Small intestine (tissue), 7 donors: ENCODE data around the gene SST. TPM values are rescaled to one million over a fixed set of nuclear protein-coding genes. Genes with fewer than 3 reads are reported as not detected.
"Not testable (repeated sequence)": the region's sequence is repeated elsewhere in the genome, so short reads cannot be mapped to it uniquely, and the experiment has no call there.

Experiments
- DNase-seq, 2 donors: peaks; one replicate each; pipeline versions ENCODE4 v3.0.0 to v3.0.0-alpha.2; 2013
- FAIRE-seq: peaks from 2 replicates; lab custom pipeline; 2012; peaks lifted over from hg19 to GRCh38; lab: Jason Lieb, UNC
- H3K27ac ChIP-seq, 3 donors: one replicate each; pipeline ENCODE4 v1.5.1; 2013; ENCODE audit warnings: low read length in 2 of 3, mild to moderate bottlenecking in 2 of 3, control low read depth in 1 of 3, inconsistent platforms in 1 of 3, low read depth in 1 of 3, moderate library complexity in 1 of 3
- H3K27me3 ChIP-seq, 3 donors: one replicate each; pipeline ENCODE4 v1.6.1; 2013; ENCODE audit warnings: low read length in 3 of 3, inconsistent platforms in 1 of 3; ENCODE audit not compliant: control insufficient read depth in 3 of 3, insufficient read depth in 3 of 3
- H3K36me3 ChIP-seq, 3 donors: one replicate each; pipeline ENCODE4 v1.6.1; 2013; ENCODE audit warnings: low read length in 3 of 3, inconsistent platforms in 1 of 3, low read depth in 1 of 3, mild to moderate bottlenecking in 1 of 3, moderate library complexity in 1 of 3; ENCODE audit not compliant: control insufficient read depth in 3 of 3, insufficient read depth in 2 of 3
- H3K4me1 ChIP-seq, 3 donors: one replicate each; pipeline ENCODE4 v1.6.1; 2013; ENCODE audit warnings: low read length in 2 of 3, inconsistent platforms in 1 of 3, low read depth in 1 of 3, mild to moderate bottlenecking in 1 of 3, moderate library complexity in 1 of 3; ENCODE audit not compliant: control insufficient read depth in 3 of 3, insufficient read depth in 2 of 3
- H3K4me3 ChIP-seq, 3 donors: one replicate each; pipeline ENCODE4 v1.5.1; 2013; ENCODE audit warnings: low read length in 3 of 3, control low read depth in 1 of 3, inconsistent platforms in 1 of 3, low read depth in 1 of 3, mild to moderate bottlenecking in 1 of 3, moderate library complexity in 1 of 3
- H3K9me3 ChIP-seq, 2 donors: one replicate each; pipeline ENCODE4 v1.6.1; 2013; ENCODE audit warnings: low read depth in 1 of 2, low read length in 1 of 2; ENCODE audit not compliant: control insufficient read depth in 2 of 2, insufficient read depth in 1 of 2
- WGBS, 3 donors: extraction: QIAGEN DNeasy Blood & Tissue Kit; methylation state at CpG; one replicate each; pipeline ENCODE4 v1.1.7; 2013; 5-methylcytosine and 5-hydroxymethylcytosine counted together
- polyA plus RNA-seq, 4 donors: library from polyadenylated mRNA; stranded (reverse) in 3 of 4; unstranded in 1 of 4; fragments of 200-250 nt in 3 of 4; fragments of 120-200 nt in 1 of 4; gene quantifications; one replicate each; pipeline versions ENCODE4 v1.2.1 to v1.2.3, GENCODE V29; 2013
- donor health status: healthy with polysubstance abuse.
- donor health status: control.
- donor health status: control.
- donor health status: Bipolar disorder and iron deficiency.
- donor health status: healthy.

Gene SST
- polyA plus RNA-seq, 4 donors: 72.7 to 377 (median 143) TPM

- no peaks in the 10 kb centered on the region for H3K36me3 ChIP-seq
- 62 to 66% (median 63%) methylated on average over 3 of the region's 3 CpGs for WGBS, 3 donors
- H3K9me3 ChIP-seq: no peaks in the 10 kb centered on the region
- no peak overlapping the region for H3K4me3 ChIP-seq
- no peaks in the 10 kb centered on the region for H3K27me3 ChIP-seq
- no peak for FAIRE-seq
- H3K27ac ChIP-seq: no peak overlapping the region
- H3K4me1 ChIP-seq: no peaks in the 10 kb centered on the region
- DNase-seq: no peak
Observed at GRCh38 chr3:187694801-187695200, 24.6 kb upstream of the SST start.

GRCh38 chr3:187693431-187693830 lies 23.2 kb upstream of the SST start:
- DNase-seq (no peak), FAIRE-seq (no peak)
- Histone ChIP-seq H3K4me3 (no peak overlapping the region), H3K27ac (no peak overlapping the region), H3K27me3 (no peaks in the 10 kb centered on the region), H3K36me3 (no peaks in the 10 kb centered on the region), H3K4me1 (no peaks in the 10 kb centered on the region), H3K9me3 (no peaks in the 10 kb centered on the region)
- 91 to 100% (median 100%) methylated on average over 1 of the region's 1 CpG for WGBS, 3 donors

GRCh38 chr3:187689984-187690383 lies 19.8 kb upstream of the SST start:
- Histone ChIP-seq H3K27me3 (no peaks in the 10 kb centered on the region), H3K36me3 (no peaks in the 10 kb centered on the region), H3K9me3 (peaks cover 0 to 6% of the 10 kb centered on the region in 2 donors), H3K27ac (no peak overlapping the region), H3K4me1 (no peaks in the 10 kb centered on the region), H3K4me3 (no peak overlapping the region)
- DNase-seq: no peak
- FAIRE-seq: no peak
- WGBS, 3 donors: 56 to 68% (median 65%) methylated on average over 4 of the region's 4 CpGs

GRCh38 chr3:187686621-187687273 lies 16.6 kb upstream of the SST start:
- DNase-seq (no peak), FAIRE-seq (no peak)
- WGBS, 3 donors: 92 to 95% (median 94%) methylated on average over 5 of the region's 5 CpGs
- Histone ChIP-seq H3K4me3 (no peak overlapping the region), H3K9me3 (peaks cover 0 to 6% of the 10 kb centered on the region in 2 donors), H3K36me3 (no peaks in the 10 kb centered on the region), H3K27me3 (no peaks in the 10 kb centered on the region), H3K4me1 (no peaks in the 10 kb centered on the region), H3K27ac (no peak overlapping the region)

GRCh38 chr3:187685948-187686347 lies 15.8 kb upstream of the SST start:
- H3K9me3 ChIP-seq: peaks cover 0 to 6% of the 10 kb centered on the region in 2 donors
- H3K27ac ChIP-seq: no peak overlapping the region
- FAIRE-seq (no peak), DNase-seq (no peak)
- 91 to 94% (median 92%) methylated on average over 7 of the region's 7 CpGs for WGBS, 3 donors
- no peak overlapping the region for H3K4me3 ChIP-seq
- no peaks in the 10 kb centered on the region for H3K27me3 ChIP-seq
- H3K4me1 ChIP-seq: no peaks in the 10 kb centered on the region
- H3K36me3 ChIP-seq: no peaks in the 10 kb centered on the region

GRCh38 chr3:187684880-187685279 lies 14.7 kb upstream of the SST start:
- Histone ChIP-seq H3K36me3 (no peaks in the 10 kb centered on the region), H3K27me3 (no peaks in the 10 kb centered on the region), H3K4me3 (no peak overlapping the region), H3K4me1 (no peaks in the 10 kb centered on the region), H3K9me3 (peaks cover 0 to 6% of the 10 kb centered on the region in 2 donors), H3K27ac (no peak overlapping the region)
- 48 to 81% (median 54%) methylated on average over 2 of the region's 2 CpGs for WGBS, 3 donors
- FAIRE-seq (no peak), DNase-seq (no peak)

GRCh38 chr3:187684444-187684843 lies 14.2 kb upstream of the SST start:
- FAIRE-seq: no peak
- H3K27ac ChIP-seq: no peak overlapping the region
- H3K36me3 ChIP-seq: no peaks in the 10 kb centered on the region
- no peak overlapping the region for H3K4me3 ChIP-seq
- H3K4me1 ChIP-seq: peaks cover 0 to 1% (median 0%) of the 10 kb centered on the region in 3 donors
- DNase-seq: no peak
- H3K9me3 ChIP-seq: peaks cover 0 to 6% of the 10 kb centered on the region in 2 donors
- WGBS, 3 donors: 87 to 96% (median 92%) methylated on average over 1 of the region's 1 CpG
- H3K27me3 ChIP-seq: no peaks in the 10 kb centered on the region

- not testable (repeated sequence) for FAIRE-seq, H3K27ac ChIP-seq, H3K9me3 ChIP-seq, H3K4me1 ChIP-seq, H3K4me3 ChIP-seq, H3K27me3 ChIP-seq, DNase-seq, H3K36me3 ChIP-seq
- WGBS, 3 donors: 73 to 85% (median 73%) methylated on average over 11 of the region's 11 CpGs
Observed at GRCh38 chr3:187681756-187682155, 11.6 kb upstream of the SST start.
